HAP-1 (cell line): ENCODE results near the gene XYLT1.

Source experiments
- DNase-seq, 2 experiments: peaks; one replicate each; pipeline ENCODE4 v3.0.0-alpha.2; 2016 to 2020; ENCODE audit warnings: low spot score in 2 of 2
- H3K27me3 ChIP-seq: fragments of 250-450 bp; sonication (Bioruptor Pico); 2 replicates; pipeline ENCODE4 v1.5.1; 2020; ENCODE audit warnings: low read depth, mild to moderate bottlenecking, moderate library complexity
- H3K36me3 ChIP-seq: fragments of 250-450 bp; sonication (Bioruptor Pico); replicated peaks from 2 replicates; pipeline ENCODE4 v1.5.1; 2020; ENCODE audit warnings: mild to moderate bottlenecking
- H3K4me1 ChIP-seq: fragments of 250-450 bp; sonication (Bioruptor Pico); 2 replicates; pipeline ENCODE4 v1.5.1; 2020; ENCODE audit warnings: mild to moderate bottlenecking
- H3K4me3 ChIP-seq: fragments of 250-450 bp; sonication (Bioruptor Pico); 2 replicates; pipeline ENCODE4 v1.5.1; 2020; ENCODE audit warnings: mild to moderate bottlenecking, moderate library complexity
- H3K9me3 ChIP-seq: fragments of 250-450 bp; sonication (Bioruptor Pico); 2 replicates; pipeline ENCODE4 v1.5.1; 2020; ENCODE audit warnings: mild to moderate bottlenecking, moderate library complexity
- in situ Hi-C: fragments of 300-500 bp; cut with MboI; formaldehyde crosslinking; loops from 3 replicates; pipeline ENCODE4 v1.14.3; 2020; ENCODE audit warnings: low sequenced_read_pairs, inconsistent platforms, mixed read lengths

XYLT1 gene

GRCh38 chr16:17459903-17460521 is 10.7 kb downstream of the XYLT1 start:
- DNase-seq: no peak
- Histone ChIP-seq H3K9me3 (no peaks in the 10 kb centered on the region), H3K4me3 (no peak overlapping the region), H3K36me3 (no peaks in the 10 kb centered on the region), H3K4me1 (no peaks in the 10 kb centered on the region), H3K27me3 (no peaks in the 10 kb centered on the region)
- in situ Hi-C loops: no loop called here

DNA sequence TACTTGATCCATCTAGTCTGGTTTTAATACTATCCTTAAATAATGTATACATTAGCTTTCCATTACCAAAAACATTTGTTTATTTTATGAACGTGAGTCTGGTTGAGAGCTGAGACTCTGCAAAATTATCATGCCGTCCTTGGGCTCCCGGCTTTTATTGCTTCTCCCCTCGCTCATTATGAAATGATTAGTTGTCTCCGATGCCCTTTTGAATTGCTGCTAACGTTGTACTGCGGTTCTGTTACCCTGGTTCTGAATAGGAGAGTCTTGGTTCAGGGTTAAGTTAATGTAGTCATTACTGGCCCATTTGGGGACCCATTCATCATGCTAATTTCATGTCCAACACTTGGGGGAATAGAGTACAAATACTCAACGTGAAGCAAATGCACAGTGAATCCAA is 12.8 kb downstream of the XYLT1 start:
- Histone ChIP-seq H3K9me3 (no peaks in the 10 kb centered on the region), H3K27me3 (no peaks in the 10 kb centered on the region), H3K4me1 (no peaks in the 10 kb centered on the region), H3K36me3 (no peaks in the 10 kb centered on the region), H3K4me3 (no peak overlapping the region)
- DNase-seq: no peak
- in situ Hi-C loops: no loop called here

- Histone ChIP-seq H3K4me3 (no peak overlapping the region), H3K9me3 (no peaks in the 10 kb centered on the region), H3K27me3 (no peaks in the 10 kb centered on the region), H3K36me3 (no peaks in the 10 kb centered on the region), H3K4me1 (no peaks in the 10 kb centered on the region)
- in situ Hi-C loops: no loop called here
- no peak for DNase-seq
Observed at GRCh38 chr16:17457513-17457912, 13.2 kb downstream of the XYLT1 start.

- no peak overlapping the region for H3K4me3 ChIP-seq
- no peak for DNase-seq
- in situ Hi-C loops: no loop called here
- no peaks in the 10 kb centered on the region for H3K9me3 ChIP-seq
- no peaks in the 10 kb centered on the region for H3K36me3 ChIP-seq
- H3K27me3 ChIP-seq: no peaks in the 10 kb centered on the region
- no peaks in the 10 kb centered on the region for H3K4me1 ChIP-seq
Observed at GRCh38 chr16:17454162-17454730, 16.5 kb downstream of the XYLT1 start.

DNA sequence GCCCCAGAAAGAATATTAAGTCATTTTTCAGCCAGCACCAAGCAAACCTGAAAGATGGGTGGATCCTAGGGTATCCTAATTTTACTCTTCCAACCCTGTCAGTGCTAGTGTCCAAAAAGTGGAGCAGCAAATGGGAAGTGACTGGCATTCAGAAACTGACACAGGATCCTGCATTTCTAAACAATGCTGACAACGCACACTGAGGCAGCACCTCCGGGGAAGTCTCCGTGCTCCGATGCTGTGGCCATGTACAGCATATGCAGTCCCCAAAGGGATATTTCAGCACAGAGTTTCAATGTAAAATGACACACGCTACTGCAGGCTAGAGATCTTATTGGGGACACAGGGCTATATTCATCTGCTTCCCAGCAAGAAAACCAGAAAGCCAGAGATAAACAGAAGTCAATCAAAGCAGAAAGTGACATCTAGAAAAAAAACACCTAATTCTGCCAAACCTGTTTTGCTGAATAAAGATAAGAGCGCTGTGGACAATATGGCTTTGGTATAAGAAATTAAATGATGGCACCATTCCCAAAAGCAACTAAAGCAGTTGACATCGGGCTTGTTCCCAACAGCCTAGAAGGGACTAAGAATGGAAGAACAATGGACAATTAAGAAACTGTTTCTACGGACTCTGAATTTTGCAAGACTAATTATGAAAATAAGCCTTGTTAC is 17.3 kb downstream of the XYLT1 start:
- no peaks in the 10 kb centered on the region for H3K9me3 ChIP-seq
- H3K36me3 ChIP-seq: no peaks in the 10 kb centered on the region
- H3K4me3 ChIP-seq: no peak overlapping the region
- in situ Hi-C loops: no loop called here
- H3K4me1 ChIP-seq: no peaks in the 10 kb centered on the region
- DNase-seq: no peak
- H3K27me3 ChIP-seq: no peaks in the 10 kb centered on the region

- Histone ChIP-seq H3K9me3 (no peaks in the 10 kb centered on the region), H3K4me1 (no peaks in the 10 kb centered on the region), H3K27me3 (no peaks in the 10 kb centered on the region), H3K4me3 (no peak overlapping the region), H3K36me3 (no peaks in the 10 kb centered on the region)
- no peak for DNase-seq
- in situ Hi-C loops: no loop called here
Observed at GRCh38 chr16:17452922-17453321, 17.8 kb downstream of the XYLT1 start.

DNA sequence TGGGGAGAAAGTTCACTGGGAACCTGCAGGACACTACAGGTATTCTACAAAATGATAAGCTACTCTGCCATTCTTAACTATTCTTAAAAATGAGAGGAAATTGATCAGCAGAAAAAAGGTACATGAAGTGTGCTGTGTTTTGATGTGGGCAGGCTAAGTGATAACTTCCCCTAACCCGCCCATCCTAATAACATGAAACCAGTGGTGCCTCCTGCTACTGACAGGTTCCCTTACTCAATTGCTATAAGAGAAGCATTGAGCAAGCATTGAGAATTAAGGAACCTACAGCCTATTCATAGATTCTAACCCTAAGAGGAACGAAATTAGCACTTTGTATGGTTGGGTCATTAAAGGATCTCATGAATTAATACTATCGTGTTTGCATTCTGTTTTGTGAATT is 18.9 kb downstream of the XYLT1 start:
- H3K4me3 ChIP-seq: no peak overlapping the region
- no peak for DNase-seq
- H3K27me3 ChIP-seq: no peaks in the 10 kb centered on the region
- H3K36me3 ChIP-seq: no peaks in the 10 kb centered on the region
- H3K9me3 ChIP-seq: no peaks in the 10 kb centered on the region
- in situ Hi-C loops: no loop called here
- no peaks in the 10 kb centered on the region for H3K4me1 ChIP-seq

DNA sequence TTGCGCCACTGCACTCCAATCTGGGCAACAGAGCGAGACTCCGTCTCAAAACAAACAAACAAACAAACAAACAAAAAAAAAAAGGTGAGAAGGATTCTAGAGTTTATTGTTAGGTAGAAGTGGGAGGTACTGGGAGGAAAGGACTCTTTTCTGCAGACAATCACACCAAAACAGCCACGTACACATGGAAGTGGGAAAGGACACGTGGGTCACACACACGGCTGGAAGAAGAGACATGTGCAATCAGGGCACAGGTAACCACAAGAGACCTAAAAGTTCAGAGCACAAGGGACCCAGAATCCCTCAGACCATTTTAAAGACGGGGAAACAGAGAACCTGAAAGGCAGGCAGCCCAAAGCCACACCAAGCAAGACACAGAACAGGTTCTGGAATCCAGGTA is 20.5 kb downstream of the XYLT1 start:
- Histone ChIP-seq H3K9me3 (no peaks in the 10 kb centered on the region), H3K27me3 (no peaks in the 10 kb centered on the region), H3K4me3 (no peak overlapping the region), H3K36me3 (no peaks in the 10 kb centered on the region), H3K4me1 (no peaks in the 10 kb centered on the region)
- no peak for DNase-seq
- in situ Hi-C loops: no loop called here

DNA sequence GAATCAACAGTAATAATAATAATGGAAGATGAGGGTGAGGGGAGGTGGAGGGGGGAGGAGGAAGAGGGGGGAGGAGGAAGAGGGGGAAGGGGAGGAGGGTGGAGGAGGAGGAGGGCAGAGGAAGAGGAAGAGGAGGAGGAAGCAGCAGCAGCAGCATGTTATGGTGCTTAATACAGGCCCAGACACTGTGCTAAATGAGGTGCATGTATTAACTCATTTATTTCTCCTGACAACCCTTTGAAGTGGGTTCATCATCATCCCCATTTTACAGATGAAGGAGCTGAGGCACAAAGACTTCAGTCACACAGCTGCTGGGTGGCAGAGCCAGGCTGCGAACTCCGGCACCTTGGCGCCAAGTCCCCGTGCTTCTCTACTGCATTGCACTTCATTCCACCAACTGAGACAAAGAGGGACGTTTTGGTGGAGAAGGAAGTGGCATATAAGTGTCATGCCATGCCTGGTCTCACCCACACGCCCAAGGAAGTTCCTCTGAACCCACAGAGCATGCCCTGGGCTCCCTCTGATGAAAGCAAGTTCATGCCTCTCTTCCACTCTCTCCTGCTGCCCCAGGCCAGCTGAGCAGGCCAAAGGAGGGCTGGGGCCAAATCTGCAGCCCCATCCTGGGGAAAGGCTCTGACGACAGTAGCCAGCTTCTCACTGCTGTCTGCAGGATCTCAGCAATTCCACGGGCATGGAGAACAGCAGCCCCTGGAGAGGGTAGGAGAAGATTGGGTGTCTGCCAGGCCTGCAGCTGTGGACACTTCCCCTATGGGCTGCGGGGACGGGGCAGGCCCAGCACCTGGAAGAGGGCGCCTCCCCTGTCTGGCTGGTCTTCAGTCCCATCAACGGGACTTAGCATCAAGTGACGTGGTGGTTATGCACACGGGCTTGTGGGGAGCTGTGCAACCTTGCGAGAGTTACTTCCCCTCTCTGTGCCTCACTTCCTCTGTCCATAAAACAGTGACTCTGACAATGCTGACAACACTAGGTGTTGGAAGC is 21.8 kb downstream of the XYLT1 start:
- Histone ChIP-seq H3K4me1 (no peaks in the 10 kb centered on the region), H3K27me3 (no peaks in the 10 kb centered on the region), H3K4me3 (no peak overlapping the region), H3K9me3 (no peaks in the 10 kb centered on the region), H3K36me3 (no peaks in the 10 kb centered on the region)
- no peak for DNase-seq
- in situ Hi-C loops: no loop called here

- Histone ChIP-seq H3K4me1 (no peaks in the 10 kb centered on the region), H3K4me3 (no peak overlapping the region), H3K9me3 (no peaks in the 10 kb centered on the region), H3K27me3 (no peaks in the 10 kb centered on the region), H3K36me3 (no peaks in the 10 kb centered on the region)
- in situ Hi-C loops: no loop called here
- DNase-seq: no peak
Observed at GRCh38 chr16:17447101-17447569, 23.6 kb downstream of the XYLT1 start.

- Histone ChIP-seq H3K4me1 (no peaks in the 10 kb centered on the region), H3K27me3 (no peaks in the 10 kb centered on the region)
- in situ Hi-C loops: no loop called here
Observed at GRCh38 chr16:17446661-17447060, 24.1 kb downstream of the XYLT1 start.

DNA sequence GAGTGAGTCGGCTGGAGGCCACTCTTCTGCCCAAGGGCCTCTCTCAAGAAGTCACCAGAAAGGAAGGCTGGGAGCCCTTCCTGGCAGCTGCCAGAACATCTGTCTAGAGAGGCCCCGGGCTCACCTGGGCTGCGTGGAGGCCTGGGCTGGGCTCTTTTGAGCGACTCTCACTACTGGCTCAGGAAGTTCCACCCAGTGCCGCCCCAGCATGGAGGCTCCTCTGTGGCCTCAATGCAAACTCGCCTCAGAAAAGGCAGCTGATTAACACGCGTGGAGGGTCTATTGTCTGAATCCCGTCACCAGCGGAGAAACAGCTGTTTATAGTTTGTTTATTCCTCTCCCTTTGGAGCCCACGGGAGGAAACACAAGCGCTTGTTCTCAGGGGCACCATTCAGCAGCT is 25.3 kb downstream of the XYLT1 start:
- no peak overlapping the region for H3K4me3 ChIP-seq
- DNase-seq: no peak
- no peaks in the 10 kb centered on the region for H3K27me3 ChIP-seq
- no peaks in the 10 kb centered on the region for H3K4me1 ChIP-seq
- no peaks in the 10 kb centered on the region for H3K36me3 ChIP-seq
- in situ Hi-C loops: no loop called here
- H3K9me3 ChIP-seq: no peaks in the 10 kb centered on the region

More at GRCh38 chr16:17446661-17447060, 24.1 kb downstream of the XYLT1 start:
- Histone ChIP-seq H3K36me3 (no peaks in the 10 kb centered on the region), H3K9me3 (no peaks in the 10 kb centered on the region), H3K4me3 (no peak overlapping the region)
- no peak for DNase-seq

DNA sequence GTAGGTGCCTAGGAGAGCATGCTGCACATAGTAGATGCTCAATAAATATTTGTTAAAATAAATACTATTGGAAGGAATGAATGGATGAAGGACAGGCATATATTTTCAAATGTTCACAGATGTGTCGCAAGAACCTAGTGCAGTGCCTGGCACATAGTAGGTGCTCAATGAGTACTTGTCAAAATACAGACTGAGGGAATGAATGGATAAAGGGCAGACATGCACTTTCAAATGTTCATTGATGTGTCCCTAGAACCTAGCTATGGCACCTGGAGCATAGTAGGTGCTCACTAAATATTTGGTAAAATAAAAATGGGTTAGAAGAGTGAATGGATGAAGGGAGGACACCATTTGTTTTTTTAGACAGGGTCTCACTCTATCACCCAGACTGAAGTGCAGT is 26.1 kb downstream of the XYLT1 start:
- no peaks in the 10 kb centered on the region for H3K36me3 ChIP-seq
- no peaks in the 10 kb centered on the region for H3K27me3 ChIP-seq
- H3K9me3 ChIP-seq: no peaks in the 10 kb centered on the region
- DNase-seq: no peak
- H3K4me1 ChIP-seq: no peaks in the 10 kb centered on the region
- no peak overlapping the region for H3K4me3 ChIP-seq
- in situ Hi-C loops: no loop called here
